NK-92 treated with Interleukin-12 subunit alpha and Interleukin-12 subunit beta, amount 100 ng/mL, for 24 hours (cell line): Measurements from ENCODE around the gene BPHL.
"Not testable (repeated sequence)": the region's sequence is repeated elsewhere in the genome, so short reads cannot be mapped to it uniquely, and the experiment has no call there.

ENCODE experiments used
- DNase-seq: peaks from one replicate; lab custom pipeline; 2025; lab: John Stamatoyannopoulos, UW

The BPHL gene

DNA sequence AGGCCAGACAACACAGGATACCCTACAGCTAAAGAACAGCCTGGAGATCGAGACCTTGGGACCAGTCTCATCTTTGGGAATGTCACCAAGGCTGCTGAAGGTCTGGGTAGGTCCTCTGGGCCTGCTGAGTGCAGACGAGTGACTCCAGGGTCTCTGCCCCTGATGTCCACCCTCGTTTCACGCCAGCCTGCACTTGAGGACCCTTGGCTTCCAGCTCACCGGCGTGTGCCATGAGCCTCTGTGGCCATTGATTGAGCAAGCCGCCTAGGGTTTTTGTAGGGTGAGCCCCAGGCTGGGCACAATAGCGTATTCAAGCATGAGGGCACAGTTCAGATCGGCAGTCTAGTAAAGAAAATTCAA lies 4.3 kb downstream of the BPHL start:
- no peak for DNase-seq

DNA sequence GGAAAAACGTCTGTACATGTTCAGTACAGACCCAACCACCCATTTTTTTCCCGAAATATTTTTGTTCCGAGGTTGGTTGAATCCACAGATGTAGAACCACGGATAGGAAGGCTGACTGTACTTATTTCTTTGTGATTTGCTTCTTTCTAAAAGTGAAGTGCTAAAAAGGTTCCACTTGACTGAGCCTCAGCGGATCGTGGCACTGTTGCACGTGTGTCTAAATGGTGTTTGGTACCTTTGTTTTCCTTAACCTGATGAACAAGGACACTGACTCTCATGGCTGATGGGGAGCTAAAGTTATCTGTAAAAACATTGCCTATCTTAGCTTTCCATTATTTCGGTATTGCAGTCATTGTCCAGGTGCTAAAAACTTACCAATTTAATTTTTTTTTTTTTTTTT lies 6.2 kb downstream of the BPHL start:
- no peak for DNase-seq

DNA sequence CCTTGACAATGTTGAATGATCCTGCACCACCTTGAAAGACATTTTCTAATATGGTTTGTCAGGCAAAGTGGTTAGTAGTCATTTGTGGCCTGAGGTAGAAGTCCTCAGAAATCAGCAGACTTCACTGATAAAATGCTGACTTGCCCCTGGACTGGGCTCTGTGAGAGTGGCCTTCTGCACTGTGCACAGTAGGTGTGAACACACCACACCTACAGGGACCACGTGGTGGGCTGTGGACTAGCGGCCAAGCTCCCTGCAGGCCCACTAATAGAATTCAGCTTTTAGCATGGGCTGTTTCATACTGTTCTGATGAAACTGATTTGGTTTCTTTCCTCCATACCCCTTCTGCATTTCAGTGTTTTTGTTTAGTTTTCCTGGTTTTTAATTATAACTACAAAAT lies 7.3 kb downstream of the BPHL start:
- DNase-seq: no peak

DNA sequence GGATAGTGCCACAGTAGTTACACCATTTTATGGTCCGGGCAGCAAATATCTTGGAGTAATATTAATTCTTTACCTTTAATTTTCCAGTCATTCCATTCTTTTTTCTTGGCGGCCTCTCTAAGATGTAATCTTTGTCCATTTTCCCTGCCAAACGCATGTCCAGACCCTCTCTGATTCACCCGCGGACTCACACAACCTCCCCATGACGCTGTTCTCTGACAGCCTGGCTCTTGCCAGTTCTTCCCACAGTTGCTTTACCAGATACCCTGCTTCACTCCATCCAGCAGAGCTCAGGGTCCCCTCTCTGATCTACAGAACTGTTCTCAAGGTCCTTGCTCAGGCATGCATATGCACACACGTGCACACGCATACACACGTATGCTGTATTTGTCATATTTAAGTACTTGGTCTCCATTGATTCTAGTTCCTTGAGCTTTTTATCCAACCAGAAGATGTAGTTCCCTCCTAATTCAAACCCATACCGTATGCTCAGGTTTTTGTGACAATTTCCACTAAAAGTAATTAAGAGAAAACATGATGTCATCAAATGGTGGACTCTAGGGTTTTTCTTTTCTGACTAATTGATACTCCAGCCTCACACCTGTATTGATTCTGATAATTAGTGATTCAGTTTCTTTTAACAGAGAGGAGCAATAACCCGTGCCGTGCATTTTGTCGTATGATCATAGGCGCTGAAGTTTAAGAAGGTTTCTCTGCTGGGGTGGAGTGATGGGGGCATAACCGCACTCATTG lies 10.0 kb downstream of the BPHL start:
- DNase-seq: no peak

DNA sequence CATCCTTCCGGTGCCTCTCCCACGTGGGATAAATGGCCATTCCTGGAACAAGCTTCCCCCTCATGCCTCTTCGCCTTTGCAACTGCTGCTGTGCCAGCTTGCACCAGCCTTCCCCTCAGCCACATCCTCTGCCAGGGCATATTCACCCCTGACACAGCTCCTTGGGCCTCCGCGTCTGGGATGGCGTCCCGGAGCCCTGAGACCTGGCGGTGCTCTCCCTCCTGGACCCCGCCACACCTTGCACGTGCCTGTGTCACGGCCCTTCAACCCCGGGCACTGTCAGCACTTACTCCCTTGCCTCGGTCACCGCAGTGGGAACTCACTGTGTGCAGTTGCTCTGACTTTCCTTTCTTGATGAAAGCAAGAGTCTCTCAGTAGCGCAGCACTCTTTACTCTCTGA lies 13.2 kb downstream of the BPHL start:
- DNase-seq: no peak

DNA sequence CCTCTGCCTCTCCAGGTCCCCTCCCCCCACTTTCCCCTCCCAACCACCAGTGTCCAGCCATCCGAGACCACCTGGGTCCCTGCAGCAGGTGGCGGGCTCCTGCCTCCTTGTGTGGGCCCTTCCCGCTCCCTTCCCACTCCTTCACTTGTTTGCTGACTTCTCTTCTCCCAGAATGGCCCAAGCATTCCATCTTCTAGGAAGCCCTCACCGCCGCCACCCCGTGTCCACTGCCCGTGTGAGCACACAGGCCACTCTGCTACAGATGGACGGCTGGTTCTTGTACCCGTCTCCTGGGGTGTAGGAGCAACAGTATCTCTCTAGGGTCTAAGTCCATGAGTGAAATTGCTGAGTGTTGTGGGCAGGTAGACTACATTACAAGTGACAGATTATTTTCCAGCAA lies 15.0 kb downstream of the BPHL start:
- DNase-seq: no peak

DNA sequence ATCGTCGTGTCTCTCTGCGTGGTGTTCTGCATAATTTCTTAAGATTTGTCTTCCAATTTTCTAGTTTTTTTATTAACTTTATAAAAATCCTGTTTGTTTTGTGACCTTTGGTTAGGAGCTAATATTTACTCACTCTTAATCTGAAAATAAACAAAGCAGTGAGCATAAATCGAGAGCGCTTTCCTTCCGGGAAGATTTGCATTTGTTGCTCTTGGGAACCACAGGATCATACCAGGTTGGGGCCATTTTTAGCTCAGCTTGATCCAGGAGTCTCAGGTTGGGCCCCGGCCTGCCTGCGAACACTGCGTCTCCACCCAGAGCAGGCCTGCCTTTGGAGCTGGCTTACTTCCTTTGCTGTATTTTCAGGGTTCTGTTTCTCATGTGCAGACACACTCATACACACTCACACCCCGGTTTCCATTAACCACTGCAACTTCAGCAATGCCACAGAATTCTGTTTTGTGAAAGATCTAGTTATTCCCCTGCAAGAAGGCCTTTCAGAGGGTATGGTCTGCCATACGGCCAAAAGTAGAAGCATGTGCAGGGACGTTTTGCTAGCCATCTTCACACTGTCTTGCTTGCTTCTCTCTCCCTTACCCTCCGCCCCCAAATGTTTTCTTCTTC lies 17.3 kb downstream of the BPHL start:
- DNase-seq: no peak

DNA sequence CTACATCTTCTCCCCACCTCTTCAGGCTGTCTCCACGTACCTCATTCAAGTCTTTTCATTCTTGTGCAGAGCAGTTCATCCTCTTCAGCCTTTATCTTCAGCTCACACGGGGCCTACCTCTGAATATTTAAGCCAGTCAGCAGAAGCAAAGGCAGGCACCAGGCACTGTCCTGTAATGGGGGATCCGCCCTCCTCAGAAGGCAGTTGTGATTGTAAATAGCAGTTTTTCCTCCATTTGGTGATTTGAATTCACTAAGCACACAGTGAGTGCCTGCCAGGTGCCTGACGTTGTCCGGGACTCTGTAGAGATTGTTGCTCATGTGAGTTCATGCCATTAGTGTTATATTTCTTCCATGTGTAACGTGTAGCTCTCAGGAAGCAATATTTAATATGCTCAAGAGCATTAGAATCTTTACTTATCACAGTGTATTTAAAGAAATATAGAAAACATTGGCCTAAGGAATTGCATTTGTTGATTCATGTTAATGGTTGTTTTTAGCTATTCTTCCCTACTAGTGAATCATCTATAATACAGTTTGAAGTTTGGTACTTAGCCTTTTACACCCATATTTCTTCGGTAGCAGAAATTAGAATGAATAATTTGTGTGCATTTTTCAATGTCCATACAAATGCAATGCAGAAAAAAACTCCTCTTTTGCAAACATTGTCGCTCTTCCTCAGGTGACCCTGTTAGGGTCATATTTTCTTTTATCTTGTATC lies 17.9 kb downstream of the BPHL start:
- DNase-seq: no peak

DNA sequence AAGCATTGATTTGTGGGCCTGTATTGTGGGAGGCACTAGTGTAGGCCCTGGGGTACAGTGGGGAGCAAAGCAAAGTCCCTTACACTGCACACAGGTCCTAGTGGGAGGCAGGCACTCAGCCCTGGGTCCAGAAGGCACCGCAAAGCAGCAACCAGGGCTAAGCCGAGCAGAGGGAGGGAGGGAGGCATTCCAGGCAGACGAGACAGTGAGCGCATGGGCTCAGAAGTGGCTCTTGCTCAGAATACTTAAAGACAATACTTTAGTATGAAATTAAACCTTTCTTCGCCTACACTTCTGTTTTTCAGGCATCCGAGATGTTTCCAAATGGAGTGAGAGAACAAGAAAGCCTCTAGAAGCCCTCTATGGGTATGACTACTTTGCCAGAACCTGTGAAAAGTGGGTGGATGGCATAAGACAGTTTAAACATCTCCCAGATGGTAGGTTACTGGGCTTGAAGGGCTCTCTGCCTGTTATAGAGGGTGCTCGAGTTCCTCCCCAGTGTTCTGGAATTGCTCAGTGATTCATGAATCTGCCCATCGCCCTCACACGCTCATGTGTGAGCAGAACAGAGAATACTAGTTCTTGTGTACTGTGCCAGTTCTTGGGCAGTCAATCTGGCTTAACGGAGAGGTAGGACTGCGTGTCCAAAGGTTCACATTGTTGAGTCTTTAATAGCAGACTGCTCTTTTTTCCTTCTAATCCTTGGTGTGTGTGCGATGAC lies 18.7 kb downstream of the BPHL start:
- no peak for DNase-seq

DNA sequence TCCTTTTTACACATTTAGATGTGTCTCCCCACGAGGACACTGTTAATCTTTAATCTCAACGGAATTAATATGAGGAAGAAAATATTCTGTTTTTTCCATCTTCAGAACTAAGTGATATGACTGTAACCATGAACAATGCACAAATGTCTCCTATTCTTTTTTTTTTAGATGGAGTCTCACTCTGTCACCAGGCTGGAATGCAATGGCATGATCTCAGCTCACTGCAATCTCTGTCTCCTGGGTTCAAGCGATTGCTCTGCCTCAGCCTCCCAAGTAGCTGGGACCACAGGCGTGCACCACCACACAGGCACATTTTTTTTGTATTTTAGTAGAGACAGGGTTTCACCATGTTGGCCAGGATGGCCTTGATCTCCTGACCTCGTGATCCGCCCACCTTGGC lies 19.4 kb downstream of the BPHL start:
- not testable (repeated sequence) for DNase-seq

DNA sequence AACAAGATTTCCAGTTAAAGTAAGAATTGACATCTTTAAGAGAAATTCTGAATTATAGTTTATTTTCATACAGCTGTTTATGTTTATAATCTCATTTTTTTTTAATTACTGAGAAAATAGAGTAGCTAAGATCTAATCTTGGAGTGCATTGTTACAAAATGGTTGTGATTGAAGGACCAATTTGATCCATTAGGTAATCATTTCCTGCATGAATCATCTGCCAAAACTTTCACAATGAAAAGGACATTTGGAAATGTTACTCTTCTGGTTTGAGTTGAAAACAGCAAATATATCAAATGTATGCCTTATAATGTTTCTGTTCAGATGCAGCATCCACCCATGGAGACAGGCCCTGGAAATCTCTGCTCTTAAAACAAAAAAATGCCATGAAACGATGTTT lies 19.8 kb downstream of the BPHL start:
- DNase-seq: no peak

DNA sequence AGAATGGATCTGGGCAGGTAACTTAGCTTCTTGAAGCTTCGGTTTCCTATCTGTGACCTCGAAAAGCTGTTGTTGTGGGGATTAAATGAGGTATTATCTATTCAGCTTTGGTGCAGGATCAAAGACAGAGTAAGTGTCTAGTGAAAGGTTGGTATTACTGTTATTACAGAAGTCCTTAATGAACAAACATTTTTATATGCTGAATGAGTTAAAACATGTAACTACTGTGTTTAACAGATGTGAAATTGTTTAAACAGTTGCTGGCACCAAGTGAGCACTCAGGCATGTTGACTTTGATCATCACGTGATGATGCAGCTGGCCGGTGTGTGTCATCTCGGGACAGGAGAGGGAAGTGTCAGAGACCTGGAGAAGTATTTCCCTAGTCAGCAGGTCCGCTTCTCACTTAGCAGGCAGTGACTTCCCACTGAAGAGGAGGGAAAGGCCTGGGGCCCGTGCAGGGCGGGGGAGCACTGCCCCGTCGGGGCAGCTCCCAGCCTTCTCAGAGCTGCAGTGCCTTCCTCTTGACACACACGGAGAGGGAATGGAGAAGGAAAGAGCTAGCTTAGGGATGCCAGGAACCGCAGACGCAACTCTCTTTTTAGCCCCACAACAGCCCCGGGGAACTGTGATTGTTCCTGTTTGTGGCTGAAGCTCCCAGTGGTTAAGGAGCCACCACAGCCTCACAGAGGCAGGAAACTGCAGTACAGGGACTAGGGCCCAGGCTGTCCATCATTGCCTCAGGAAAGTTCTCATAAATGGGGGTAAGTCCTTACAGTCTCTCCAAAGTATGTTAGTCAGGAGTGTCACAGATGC lies 20.8 kb downstream of the BPHL start:
- no peak for DNase-seq

DNA sequence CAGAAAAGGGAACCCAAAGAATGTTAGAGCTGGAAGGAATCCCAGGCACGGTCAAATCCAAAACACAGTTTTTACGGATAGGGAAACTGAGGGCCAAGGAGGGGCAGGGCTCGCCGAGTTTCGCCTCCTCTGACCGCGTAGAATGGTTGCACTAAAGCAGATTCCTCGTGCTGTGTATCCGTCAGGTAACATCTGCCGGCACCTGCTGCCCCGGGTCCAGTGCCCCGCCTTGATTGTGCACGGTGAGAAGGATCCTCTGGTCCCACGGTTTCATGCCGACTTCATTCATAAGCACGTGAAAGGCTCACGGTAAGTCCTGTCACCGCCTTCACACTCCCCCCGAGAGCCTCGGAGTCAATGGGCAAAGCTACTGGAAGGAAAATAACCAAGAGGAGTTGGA lies 21.7 kb downstream of the BPHL start:
- DNase-seq: no peak

DNA sequence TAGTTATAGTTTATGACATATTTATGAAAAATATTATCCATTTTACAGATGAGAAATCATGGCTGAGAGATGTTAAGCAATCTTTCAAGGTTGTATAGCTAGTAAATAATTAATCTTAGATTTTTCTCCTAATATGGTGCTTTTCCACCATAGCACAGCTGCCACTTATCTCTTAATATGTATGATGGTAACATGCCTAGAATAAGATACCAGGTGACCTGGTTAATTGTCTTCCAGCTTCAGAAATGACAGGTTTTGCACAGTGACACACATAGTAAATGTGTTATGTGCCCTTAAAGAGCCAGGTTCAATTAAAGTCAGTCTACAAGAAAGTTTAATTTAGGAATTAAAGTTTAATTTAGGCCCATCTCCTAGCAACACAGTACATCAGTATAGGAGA lies 24.0 kb downstream of the BPHL start:
- DNase-seq: no peak

DNA sequence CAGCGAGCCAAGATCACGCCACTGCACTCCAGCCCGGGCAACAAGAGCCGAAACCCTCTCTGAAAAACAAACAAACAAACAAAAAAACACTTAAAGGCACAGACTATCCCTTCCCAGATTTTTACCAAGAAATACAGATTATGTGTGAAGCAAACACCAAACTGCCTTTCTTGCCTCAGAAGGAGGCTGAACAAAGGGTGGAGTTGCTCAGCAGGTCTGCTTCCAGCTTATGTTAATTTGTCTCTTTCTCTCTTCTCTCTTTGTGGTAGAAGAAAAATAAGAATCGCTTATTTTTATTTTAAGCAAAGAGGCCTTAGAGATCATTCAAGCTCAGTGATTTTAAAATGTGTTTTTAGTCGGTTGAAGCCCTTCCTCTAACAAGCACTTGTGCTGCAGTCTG lies 24.6 kb downstream of the BPHL start:
- DNase-seq: no peak

DNA sequence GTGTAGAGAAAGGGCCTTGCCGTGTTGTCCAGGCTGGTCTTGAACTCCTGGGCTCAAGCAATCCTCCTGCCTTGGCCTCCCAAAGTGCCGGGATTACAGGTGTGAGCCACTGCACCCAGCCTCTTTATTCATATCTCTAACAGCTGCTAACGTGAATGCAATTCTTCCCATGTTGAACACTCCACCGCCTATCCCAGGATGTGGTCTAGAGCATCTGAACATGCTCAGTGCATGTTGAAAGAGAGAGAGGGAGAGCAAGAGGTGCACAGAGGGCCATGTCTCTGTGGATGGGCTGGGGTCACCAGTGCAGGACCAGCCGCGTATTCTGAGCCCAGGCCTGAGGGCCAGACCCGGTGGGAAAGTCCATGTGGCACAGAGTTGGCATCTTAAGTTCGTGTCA lies 26.1 kb downstream of the BPHL start:
- no peak for DNase-seq

DNA sequence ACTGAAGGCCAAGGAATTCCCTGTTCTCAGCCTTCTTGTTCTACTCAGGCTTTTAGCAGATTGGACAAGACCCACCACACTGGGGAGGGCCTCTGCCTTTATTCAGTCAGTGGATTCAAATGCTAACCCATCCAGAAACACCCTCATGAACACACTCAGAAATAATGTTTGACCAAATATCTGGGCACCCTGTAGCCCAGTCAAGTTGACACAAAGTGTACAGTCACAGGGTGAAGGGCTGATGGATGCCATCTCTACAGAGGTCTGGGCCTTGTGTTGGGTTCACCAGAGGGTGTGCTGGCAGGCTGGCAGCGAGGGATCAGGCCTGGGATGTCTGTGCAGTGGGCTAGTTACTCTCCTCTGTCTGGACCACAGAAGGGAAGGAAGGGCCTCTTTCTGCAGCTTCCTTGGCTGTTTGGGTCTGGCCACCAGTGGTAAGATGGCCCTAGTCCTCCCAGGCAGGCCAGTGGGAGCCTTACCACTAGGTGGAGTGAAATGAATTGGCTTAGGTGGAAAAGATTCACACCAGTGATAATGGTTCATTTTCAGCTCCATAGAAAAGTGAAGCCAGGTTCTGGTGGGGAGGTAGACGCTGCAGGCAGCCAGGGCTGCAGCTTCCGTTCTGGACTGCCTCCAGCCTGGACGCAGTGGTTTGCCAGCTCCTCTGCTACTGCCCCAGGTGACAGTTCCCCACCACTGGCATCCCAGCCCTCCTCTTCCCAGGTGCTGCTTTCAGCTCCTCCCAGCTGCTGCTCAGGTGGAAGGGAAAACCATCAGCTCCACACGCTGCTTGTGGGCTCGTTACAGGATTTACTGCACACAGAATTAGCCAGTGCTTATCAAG lies 29.6 kb downstream of the BPHL start:
- DNase-seq: no peak

DNA sequence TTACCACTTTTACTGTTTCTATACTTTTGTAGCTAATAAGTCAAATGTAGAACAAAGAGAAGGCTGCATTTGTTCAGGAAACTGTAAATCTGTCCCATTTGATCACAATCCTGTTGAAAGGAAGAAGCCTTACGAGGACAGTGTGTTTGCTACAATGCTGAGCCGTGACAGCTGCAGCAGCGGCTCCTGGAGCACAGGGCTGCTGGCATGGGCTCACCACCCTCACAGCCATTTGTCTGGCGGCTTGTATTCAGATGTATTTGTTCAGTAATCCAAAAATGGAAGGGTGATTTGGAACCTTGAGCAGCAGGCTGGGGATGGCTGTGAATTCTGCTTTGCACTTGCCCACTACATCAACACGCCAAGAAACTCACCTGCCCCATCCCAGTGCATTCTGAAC lies 33.2 kb downstream of the BPHL start:
- DNase-seq: no peak

DNA sequence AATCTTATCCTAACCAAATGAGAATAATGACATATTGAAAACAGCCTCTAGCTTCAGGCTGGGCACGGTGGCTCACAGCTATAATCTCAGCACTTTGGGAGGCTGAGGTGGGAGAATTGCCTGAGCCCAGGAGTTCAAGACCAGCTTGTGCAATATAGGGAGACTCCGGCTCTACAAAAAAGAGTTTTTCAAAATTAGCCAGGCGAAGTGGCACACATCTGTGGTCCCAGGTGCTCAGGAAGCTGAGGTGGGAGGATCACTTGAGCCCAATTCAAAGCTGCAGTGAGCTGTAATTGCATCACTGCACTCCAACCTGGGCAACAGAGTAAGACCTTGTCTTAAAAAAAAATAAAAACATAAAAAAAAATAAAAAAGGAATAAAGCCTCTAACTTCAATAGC lies 34.2 kb downstream of the BPHL start:
- no peak for DNase-seq

DNA sequence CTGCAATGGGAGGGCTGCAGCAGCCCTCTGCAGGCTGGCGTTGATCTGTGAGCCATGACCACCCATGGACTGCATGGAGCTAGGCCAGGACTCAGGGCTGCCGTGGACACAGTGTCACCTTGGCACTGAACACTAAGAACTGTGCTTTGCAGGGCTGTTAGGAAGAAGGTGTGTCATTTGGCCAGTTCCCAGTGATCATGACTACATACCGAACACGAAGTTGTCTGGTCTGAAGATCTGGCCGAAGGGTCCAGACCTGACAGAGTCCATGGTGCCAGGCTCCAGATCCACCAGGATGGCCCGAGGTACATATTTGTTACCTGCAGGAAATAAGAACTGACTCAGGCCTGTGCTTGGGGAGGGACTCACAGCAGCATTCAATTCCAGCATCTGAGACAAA lies 36.9 kb downstream of the BPHL start:
- not testable (repeated sequence) for DNase-seq
